HCT116 (cell line): Measurements from ENCODE around the gene MORN4. TPM values are rescaled to one million over a fixed set of nuclear protein-coding genes. Genes with fewer than 3 reads are reported as not detected.

Experiments
- ATAC-seq: fragments of 200-7000 bp; cut with Tn5 transposase; 2 replicates; pipeline ENCODE4 v1.9.1; 2020; ENCODE audit warnings: mild to moderate bottlenecking, moderate library complexity
- BruUV-seq: library from RNA; stranded (reverse); fragments of 400-500 nt; replicated peaks from 2 replicates; lab custom pipeline; 2021; lab: Mats Ljungman, UMichigan
- CTCF ChIA-PET: fragments of 300-600 bp; sonication (Branson Sonifier 250); formaldehyde crosslinking; loops from one replicate; lab custom pipeline; 2021; ENCODE audit warnings: antibody characterized with exemption; lab: Charles Lee
- POLR2A ChIA-PET: fragments of 300-600, 350-600 bp; sonication (Branson Sonifier 250); formaldehyde crosslinking; loops from one replicate; lab custom pipeline; 2021; ENCODE audit warnings: antibody characterized with exemption; lab: Charles Lee
- RAD21 ChIA-PET, 2 experiments: fragments of 300-600 bp; sonication (Branson Sonifier 250); formaldehyde crosslinking; loops; one replicate each; lab custom pipeline; 2023; ENCODE audit warnings: low total read pairs in 2 of 2; ENCODE audit not compliant: uncharacterized antibody in 2 of 2, unreplicated experiment in 2 of 2, low non-redundant PET in 1 of 2; lab: Charles Lee
- DNase-seq: peaks from one replicate; pipeline ENCODE4 v3.0.0-alpha.2; 2010; ENCODE audit warnings: low read depth, low spot score
- H2AFZ ChIP-seq: fragments of 200-600 bp; shearing (Covaris generic), sonication (generic); 2 replicates; pipeline ENCODE4 v1.6.1; 2017; ENCODE audit warnings: low read depth, mixed run types, mixed read lengths, antibody characterized with exemption, low read length; ENCODE audit not compliant: poor library complexity, severe bottlenecking
- H3K27ac ChIP-seq: 2 replicates; pipeline ENCODE4 v1.5.1; 2012; ENCODE audit warnings: low read depth, low read length
- H3K27me3 ChIP-seq: fragments of 200-600 bp; sonication (generic); 2 replicates; pipeline ENCODE4 v1.6.1; 2016; ENCODE audit warnings: mixed run types, low read length, mixed read lengths; ENCODE audit not compliant: insufficient read depth
- H3K36me3 ChIP-seq, 2 experiments: fragments of 200-500 bp in 1 of 2; fragments of 200-600 bp in 1 of 2; sonication (Bioruptor generic) in 1 of 2; sonication (generic) in 1 of 2; 2 replicates each; pipeline versions ENCODE4 v1.5.1 to v1.6.1; 2014 to 2016; ENCODE audit warnings: low read length in 2 of 2, inconsistent platforms in 1 of 2, mixed read lengths in 1 of 2, mixed run types in 1 of 2; ENCODE audit not compliant: insufficient read depth in 2 of 2, control insufficient read depth in 1 of 2
- H3K4me1 ChIP-seq, 2 experiments: fragments of 200-600 bp in 1 of 2; sonication (generic) in 1 of 2; 2 replicates each; pipeline versions ENCODE4 v1.5.1 to v1.6.1; 2012 to 2017; ENCODE audit warnings: low read length in 2 of 2, inconsistent platforms in 1 of 2, mild to moderate bottlenecking in 1 of 2, mixed read lengths in 1 of 2, mixed run types in 1 of 2, moderate library complexity in 1 of 2; ENCODE audit not compliant: insufficient read depth in 2 of 2, control insufficient read depth in 1 of 2
- H3K4me2 ChIP-seq: fragments of 200-600 bp; sonication (generic); 2 replicates; pipeline ENCODE4 v1.6.1; 2017; ENCODE audit warnings: mixed run types, low read length, mixed read lengths
- H3K4me3 ChIP-seq, 2 experiments: fragments of 200-600 bp in 1 of 2; sonication (generic) in 1 of 2; replicated peaks in 1 of 2; 2 replicates each; pipeline ENCODE4 v1.5.1; 2011 to 2016; ENCODE audit warnings: low read length in 2 of 2, control low read depth in 1 of 2, low read depth in 1 of 2, mild to moderate bottlenecking in 1 of 2, mixed read lengths in 1 of 2, mixed run types in 1 of 2
- H3K79me2 ChIP-seq: fragments of 200-600 bp; sonication (generic); 2 replicates; pipeline ENCODE4 v1.6.1; 2017; ENCODE audit warnings: mild to moderate bottlenecking, mixed run types, low read length, moderate library complexity, mixed read lengths; ENCODE audit not compliant: insufficient read depth
- H3K9ac ChIP-seq: fragments of 200-600 bp; sonication (generic); 2 replicates; pipeline ENCODE4 v1.6.1; 2016; ENCODE audit warnings: low read length, mixed read lengths
- H3K9me2 ChIP-seq: fragments of 200-600 bp; sonication (generic), shearing (Covaris generic); 2 replicates; pipeline ENCODE4 v1.6.1; 2017; ENCODE audit warnings: mixed run types, mild to moderate bottlenecking, moderate library complexity; ENCODE audit not compliant: insufficient read depth
- H3K9me3 ChIP-seq, 2 experiments: fragments of 200-500 bp in 1 of 2; fragments of 200-600 bp in 1 of 2; sonication (Bioruptor generic) in 1 of 2; sonication (generic) in 1 of 2; 2 replicates each; pipeline ENCODE4 v1.6.1; 2014 to 2017; ENCODE audit warnings: low read length in 2 of 2, mixed read lengths in 2 of 2, inconsistent platforms in 1 of 2, low read depth in 1 of 2, mild to moderate bottlenecking in 1 of 2, mixed run types in 1 of 2, moderate library complexity in 1 of 2; ENCODE audit not compliant: control insufficient read depth in 1 of 2, insufficient read depth in 1 of 2
- H4K20me1 ChIP-seq: fragments of 200-600 bp; sonication (generic), shearing (Covaris generic); 2 replicates; pipeline ENCODE4 v1.6.1; 2017; ENCODE audit warnings: mixed run types, mild to moderate bottlenecking, moderate library complexity; ENCODE audit not compliant: insufficient read depth
- ELF1 ChIP-seq: IDR thresholded peaks from 2 replicates; pipeline ENCODE4 v1.6.1; 2012; ENCODE audit warnings: low read depth, borderline replicate concordance
- EZH2phosphoT487 ChIP-seq: fragments of 200-600 bp; IDR thresholded peaks from 2 replicates; pipeline ENCODE4 v1.6.1; 2018; ENCODE audit warnings: antibody characterized with exemption, borderline replicate concordance
- JUND ChIP-seq: IDR thresholded peaks from 2 replicates; pipeline ENCODE4 v1.6.1; 2012
- POLR2AphosphoS5 ChIP-seq: IDR thresholded peaks from 2 replicates; pipeline ENCODE4 v1.6.1; 2011; ENCODE audit warnings: mild to moderate bottlenecking, low read depth, low read length, moderate library complexity
- SRF ChIP-seq: IDR thresholded peaks from 2 replicates; pipeline ENCODE4 v1.6.1; 2012; ENCODE audit warnings: low read depth
- YY1 ChIP-seq: IDR thresholded peaks from 2 replicates; pipeline ENCODE4 v1.6.1; 2011; ENCODE audit warnings: low read length, low read depth, moderate library complexity, mild to moderate bottlenecking; ENCODE audit not compliant: insufficient replicate concordance; ENCODE audit errors: extremely low read depth
- ZFX ChIP-seq: fragments of 450-650 bp; IDR thresholded peaks from 2 replicates; pipeline ENCODE4 v1.6.1; 2017
- intact Hi-C: fragments of 100-400 bp; cut with micrococcal nuclease; formaldehyde crosslinking; loops from 2 replicates; pipeline ENCODE4 v1.10.0; 2022
- total RNA-seq: library from RNA; stranded (reverse); gene quantifications from one replicate; pipeline ENCODE4 v1.2.1, GENCODE V29; 2021; ENCODE audit not compliant: unreplicated experiment
- TF ChIP-seq, protein P1 (sequence below): IDR thresholded peaks from 2 replicates; pipeline ENCODE4 v1.6.1; 2012; ENCODE audit warnings: low read depth
- TF ChIP-seq, protein P2 (sequence below): IDR thresholded peaks from 2 replicates; pipeline ENCODE4 v1.6.1; 2012

The MORN4 gene
- total RNA-seq, 1 experiment from 2014 or later, result 8.0 TPM

DNA sequence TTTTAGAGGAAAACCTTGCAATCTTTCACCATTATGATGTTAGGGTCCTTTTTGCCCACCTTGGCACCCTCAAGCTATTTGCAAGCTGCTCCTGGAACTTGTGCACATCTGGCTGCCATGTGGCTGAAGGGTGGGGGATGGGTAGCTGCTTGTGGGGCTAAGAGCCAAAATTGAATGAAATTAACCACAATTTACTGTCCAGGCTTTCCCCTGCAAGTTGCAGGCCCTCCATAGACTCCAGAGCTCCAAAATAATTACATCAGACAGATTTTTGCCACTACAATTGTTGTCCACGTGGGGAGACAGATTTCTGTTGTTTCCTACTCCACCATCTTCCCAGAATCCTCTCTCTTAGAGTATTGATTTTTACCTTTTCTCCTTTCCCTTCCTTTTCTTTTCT is 26.3 kb upstream of the MORN4 start:
- CTCF ChIA-PET, result no interaction called here
- no TSS peak for BruUV-seq
- ATAC-seq, result no peak

More for the DNA sequence above, 26.3 kb upstream of the MORN4 start:
- Histone ChIP-seq H3K36me3 (peaks cover 18 to 42% of the 10 kb centered on the region in 2 experiments), H3K9me2 (no peaks in the 10 kb centered on the region), H2AFZ (no peak overlapping the region), H3K4me2 (no peak overlapping the region), H3K79me2 (no peaks in the 10 kb centered on the region), H3K9me3 (no peaks in the 10 kb centered on the region), H3K4me3 (no peak overlapping the region), H3K9ac (no peak overlapping the region), H4K20me1 (no peaks in the 10 kb centered on the region), H3K27me3 (no peaks in the 10 kb centered on the region), H3K27ac (no peak overlapping the region), H3K4me1 (no peaks in the 10 kb centered on the region)
- intact Hi-C loops, result no loop called here
- no peak for DNase-seq
- ChIA-PET POLR2A (interaction anchor here (0.6 kb wide), 1 partner anchor 237 kb away, joined by 3 read pairs; no protein-coding TSS in a partner anchor), RAD21 (no interaction called here)
- TF ChIP-seq, protein P1, sequence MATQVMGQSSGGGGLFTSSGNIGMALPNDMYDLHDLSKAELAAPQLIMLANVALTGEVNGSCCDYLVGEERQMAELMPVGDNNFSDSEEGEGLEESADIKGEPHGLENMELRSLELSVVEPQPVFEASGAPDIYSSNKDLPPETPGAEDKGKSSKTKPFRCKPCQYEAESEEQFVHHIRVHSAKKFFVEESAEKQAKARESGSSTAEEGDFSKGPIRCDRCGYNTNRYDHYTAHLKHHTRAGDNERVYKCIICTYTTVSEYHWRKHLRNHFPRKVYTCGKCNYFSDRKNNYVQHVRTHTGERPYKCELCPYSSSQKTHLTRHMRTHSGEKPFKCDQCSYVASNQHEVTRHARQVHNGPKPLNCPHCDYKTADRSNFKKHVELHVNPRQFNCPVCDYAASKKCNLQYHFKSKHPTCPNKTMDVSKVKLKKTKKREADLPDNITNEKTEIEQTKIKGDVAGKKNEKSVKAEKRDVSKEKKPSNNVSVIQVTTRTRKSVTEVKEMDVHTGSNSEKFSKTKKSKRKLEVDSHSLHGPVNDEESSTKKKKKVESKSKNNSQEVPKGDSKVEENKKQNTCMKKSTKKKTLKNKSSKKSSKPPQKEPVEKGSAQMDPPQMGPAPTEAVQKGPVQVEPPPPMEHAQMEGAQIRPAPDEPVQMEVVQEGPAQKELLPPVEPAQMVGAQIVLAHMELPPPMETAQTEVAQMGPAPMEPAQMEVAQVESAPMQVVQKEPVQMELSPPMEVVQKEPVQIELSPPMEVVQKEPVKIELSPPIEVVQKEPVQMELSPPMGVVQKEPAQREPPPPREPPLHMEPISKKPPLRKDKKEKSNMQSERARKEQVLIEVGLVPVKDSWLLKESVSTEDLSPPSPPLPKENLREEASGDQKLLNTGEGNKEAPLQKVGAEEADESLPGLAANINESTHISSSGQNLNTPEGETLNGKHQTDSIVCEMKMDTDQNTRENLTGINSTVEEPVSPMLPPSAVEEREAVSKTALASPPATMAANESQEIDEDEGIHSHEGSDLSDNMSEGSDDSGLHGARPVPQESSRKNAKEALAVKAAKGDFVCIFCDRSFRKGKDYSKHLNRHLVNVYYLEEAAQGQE, result no peak
- TF ChIP-seq POLR2AphosphoS5, result no peak
- TF ChIP-seq EZH2phosphoT487, result no peak
- TF ChIP-seq ZFX, result no peak
- no peak for TF ChIP-seq ELF1
- no peak for TF ChIP-seq SRF
- no peak for TF ChIP-seq YY1
- TF ChIP-seq, protein P2, sequence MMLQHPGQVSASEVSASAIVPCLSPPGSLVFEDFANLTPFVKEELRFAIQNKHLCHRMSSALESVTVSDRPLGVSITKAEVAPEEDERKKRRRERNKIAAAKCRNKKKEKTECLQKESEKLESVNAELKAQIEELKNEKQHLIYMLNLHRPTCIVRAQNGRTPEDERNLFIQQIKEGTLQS, result no peak
- TF ChIP-seq JUND, result no peak
